DLD1 (cell line): Measurements from ENCODE around the gene STX1B.

Experiments
- in situ Hi-C: cut with HindIII; loops from 2 replicates; pipeline ENCODE4 v1.10.0; 2017; ENCODE audit warnings: low sequenced_read_pairs

The STX1B gene

DNA sequence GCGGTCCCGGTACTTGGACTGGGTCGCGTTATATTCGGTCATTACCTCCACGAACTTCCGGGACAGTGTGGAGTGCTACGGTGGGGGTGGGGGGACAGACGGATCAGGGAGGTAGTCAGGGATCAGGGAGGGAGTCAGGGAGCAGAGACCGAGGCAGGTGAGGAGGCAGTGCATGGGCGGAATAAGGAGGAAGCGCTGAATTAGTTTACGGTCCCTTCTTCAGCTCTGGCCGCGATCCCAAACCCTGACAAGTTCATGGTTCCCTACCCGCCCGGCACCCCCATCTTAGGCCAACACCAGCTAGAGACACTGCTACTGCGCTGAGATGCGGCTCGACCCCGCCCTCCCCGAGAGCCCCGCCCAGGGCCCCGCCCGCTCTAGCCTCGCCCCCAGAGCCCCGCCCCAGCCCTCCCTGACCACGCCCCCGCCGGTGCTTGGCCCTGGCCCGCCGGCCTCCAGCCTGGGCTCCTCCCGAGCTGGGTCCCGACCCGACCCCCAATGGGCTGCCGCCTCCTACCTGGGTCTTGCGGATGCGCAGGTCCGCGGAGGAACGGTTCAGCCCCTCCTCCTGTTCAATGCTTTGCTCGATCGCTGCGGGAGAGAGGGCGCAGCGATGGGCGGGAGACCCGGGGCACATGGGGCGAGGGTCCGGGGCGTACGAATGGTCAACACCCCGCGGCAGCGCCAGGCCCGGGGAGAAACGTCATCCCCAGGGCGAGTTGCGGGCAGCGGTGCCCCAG is 13.3 kb downstream of the STX1B start:
- in situ Hi-C loops = no loop called here

- in situ Hi-C loops = no loop called here
These were observed 14.0 kb downstream of the STX1B start for GRCh38 chr16:30996324-30996984.

DNA sequence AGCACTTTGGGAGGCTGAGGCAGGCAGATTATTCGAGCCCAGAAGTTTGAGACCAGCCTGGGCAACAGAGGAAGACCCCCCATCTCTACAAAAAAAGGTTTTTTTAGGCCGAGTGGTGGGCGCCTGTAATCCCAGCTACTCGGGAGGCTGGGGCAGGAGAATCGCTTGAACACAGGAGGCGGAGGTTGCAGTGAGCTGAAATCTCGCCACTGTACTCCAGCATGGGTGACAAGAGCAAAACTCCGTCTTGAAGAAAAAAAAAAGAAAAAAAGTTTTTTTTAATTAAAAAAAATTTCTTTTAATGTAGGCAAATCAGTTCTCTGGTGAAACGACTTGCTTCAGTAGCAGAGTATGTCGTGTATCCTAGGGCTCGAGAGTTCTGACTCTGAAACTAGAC is 14.5 kb downstream of the STX1B start:
- in situ Hi-C loops = no loop called here

GRCh38 chr16:30992931-30993816 is 17.3 kb downstream of the STX1B start:
- in situ Hi-C loops = no loop called here

DNA sequence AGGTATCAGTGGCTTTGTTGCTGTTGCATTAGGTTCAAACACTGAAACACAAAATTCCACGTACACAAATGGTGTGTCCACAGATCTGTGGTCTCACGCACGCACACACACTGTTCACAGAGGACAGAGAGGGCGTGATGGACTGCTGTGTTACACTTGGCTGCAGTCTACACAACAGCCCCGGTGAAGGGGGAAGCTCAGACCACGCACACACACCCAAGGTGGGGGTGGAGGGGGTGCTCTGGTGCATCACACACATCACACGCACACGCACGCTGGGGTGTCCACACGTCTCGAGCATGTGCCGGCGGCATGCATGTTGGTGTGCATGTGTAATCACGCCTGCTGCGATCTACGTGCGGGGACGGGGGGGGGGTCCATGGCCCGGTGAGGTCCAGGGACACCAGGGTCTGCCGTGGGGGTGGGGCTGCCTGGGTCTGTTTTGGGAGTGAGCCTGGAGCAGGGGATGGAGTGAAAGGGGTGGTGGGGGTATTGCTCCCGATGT is 18.1 kb downstream of the STX1B start:
- in situ Hi-C loops = no loop called here

DNA sequence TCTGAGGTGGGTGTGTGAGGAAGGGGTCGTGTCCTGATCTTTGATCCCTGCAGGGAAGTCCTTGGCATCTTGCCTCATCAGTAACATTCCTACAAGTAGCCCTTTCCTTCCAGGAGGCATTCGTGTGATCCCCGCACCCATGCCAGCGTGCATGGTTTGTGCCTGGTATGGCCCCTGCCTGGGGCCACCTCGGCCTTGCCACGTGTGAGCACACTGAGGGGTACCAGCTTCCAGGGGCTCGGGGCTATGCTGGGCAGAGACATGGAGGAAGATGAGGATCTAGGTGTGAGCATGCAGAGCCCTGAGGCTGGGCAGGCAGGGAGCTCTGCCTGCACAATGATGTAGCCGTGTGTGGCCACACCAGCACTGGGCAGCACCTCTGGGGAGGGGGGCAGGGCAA is 19.4 kb downstream of the STX1B start:
- in situ Hi-C loops = no loop called here

GRCh38 chr16:30990105-30990504 is 20.3 kb downstream of the STX1B start:
- in situ Hi-C loops = no loop called here

- in situ Hi-C loops = no loop called here
These were observed 20.9 kb downstream of the STX1B start for GRCh38 chr16:30989469-30990047.

DNA sequence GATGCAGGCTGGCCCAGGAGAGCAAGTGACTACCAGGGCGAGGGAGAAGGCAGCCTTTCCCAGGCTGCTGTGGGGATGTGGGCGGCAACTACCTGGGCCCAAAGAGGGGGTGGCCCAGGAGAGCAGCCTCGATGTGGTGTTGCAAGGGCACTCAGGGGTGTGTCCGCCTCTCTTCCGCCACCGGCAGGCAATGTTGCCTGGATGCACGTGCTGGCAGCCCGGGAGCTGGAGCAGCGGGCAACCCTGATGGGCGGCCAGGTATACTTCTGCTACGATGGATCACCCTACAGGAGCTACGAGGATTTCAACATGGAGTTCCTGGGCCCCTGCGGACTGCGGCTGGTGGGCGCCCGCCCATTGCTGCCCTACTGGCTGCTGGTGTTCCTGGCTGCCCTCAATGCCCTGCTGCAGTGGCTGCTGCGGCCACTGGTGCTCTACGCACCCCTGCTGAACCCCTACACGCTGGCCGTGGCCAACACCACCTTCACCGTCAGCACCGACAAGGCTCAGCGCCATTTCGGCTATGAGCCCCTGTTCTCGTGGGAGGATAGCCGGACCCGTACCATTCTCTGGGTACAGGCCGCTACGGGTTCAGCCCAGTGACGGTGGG is 22.8 kb downstream of the STX1B start:
- in situ Hi-C loops = no loop called here

DNA sequence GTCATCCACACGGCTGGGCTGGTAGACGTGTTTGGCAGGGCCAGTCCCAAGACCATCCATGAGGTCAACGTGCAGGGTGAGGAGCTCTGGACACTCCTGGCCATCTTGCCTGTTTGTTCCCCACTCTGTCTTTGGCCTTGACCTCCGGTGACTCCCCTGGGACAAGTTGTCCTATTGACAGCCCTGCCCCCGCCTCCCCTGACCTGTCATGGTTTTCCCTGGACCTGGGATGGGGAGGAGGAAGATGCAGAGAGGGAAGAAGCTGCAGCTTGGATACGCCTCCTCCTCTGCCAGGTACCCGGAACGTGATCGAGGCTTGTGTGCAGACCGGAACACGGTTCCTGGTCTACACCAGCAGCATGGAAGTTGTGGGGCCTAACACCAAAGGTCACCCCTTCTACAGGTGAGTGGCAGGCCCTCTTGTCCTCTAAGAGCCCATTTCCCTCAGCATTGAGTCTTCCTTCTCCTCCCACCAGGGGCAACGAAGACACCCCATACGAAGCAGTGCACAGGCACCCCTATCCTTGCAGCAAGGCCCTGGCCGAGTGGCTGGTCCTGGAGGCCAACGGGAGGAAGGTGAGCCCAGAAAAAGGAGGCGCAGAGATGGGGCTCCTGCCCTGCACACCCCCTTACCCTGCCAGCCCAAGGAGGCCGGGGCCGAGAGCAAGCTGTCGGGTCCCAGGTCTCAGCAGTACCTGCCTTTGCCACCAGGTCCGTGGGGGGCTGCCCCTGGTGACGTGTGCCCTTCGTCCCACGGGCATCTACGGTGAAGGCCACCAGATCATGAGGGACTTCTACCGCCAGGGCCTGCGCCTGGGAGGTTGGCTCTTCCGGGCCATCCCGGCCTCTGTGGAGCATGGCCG is 24.1 kb downstream of the STX1B start:
- in situ Hi-C loops = no loop called here

DNA sequence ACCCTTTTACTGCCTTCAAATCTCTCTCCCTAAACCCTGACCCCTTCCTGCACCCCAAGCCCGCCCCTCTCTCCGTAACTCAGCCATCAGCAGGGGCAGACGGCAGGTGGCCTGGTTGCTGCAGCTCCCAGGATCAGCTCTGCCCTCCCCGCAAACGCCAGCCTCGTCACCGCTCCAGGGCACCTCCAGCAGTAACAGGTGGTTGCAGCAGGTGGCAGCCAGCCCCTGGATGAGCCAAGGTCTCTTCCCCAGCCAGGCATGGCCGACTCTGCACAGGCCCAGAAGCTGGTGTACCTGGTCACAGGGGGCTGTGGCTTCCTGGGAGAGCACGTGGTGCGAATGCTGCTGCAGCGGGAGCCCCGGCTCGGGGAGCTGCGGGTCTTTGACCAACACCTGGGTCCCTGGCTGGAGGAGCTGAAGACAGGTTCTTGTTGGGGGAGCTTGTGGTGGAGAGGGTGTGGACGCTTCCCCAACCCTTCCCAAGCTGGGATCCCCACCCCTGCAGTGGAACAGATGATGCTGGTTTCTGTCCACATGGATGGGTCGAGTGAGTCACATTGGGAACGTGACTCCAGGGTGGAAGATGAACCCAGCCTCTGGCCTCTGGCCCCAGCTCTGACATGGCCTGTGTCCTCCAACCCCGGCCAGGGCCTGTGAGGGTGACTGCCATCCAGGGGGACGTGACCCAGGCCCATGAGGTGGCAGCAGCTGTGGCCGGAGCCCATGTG is 24.9 kb downstream of the STX1B start:
- in situ Hi-C loops = no loop called here

- in situ Hi-C loops = no loop called here
These were observed 25.6 kb downstream of the STX1B start, which contains the start of gene HSD3B7 for GRCh38 chr16:30984669-30985400. HSD3B7 (plus strand) TSS chr16:30985207; CDS start chr16:30985659, 452 bp downstream.

GRCh38 chr16:30983898-30984610 is 26.4 kb downstream of the STX1B start:
- in situ Hi-C loops = no loop called here

GRCh38 chr16:30983289-30983889 is 27.0 kb downstream of the STX1B start:
- in situ Hi-C loops = no loop called here

- in situ Hi-C loops = no loop called here
These were observed 27.7 kb downstream of the STX1B start for GRCh38 chr16:30982548-30983288.

GRCh38 chr16:30980959-30981358 is 29.5 kb downstream of the STX1B start:
- in situ Hi-C loops = no loop called here

DNA sequence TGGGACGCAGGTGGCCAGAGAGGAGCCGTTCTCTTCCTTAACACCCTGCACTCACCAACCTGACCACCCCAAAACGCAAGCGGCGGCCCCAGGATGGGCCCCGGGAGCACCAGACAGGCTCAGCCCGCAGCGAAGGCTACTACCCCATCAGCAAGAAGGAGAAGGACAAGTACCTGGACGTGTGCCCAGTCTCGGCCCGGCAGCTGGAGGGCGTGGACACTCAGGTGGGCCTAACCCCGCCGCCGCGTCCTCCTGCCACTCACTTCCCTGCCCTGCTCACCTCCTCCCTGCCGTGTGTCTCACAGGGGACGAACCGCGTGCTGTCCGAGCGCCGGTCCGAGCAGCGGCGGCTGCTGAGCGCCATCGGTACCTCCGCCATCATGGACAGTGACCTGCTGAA is 30.0 kb downstream of the STX1B start:
- in situ Hi-C loops = no loop called here
